ENCODE data around the gene SLX9. TPM values are rescaled to one million over a fixed set of nuclear protein-coding genes. Genes with fewer than 3 reads are reported as not detected.

Gene SLX9
- total and polyA plus RNA-seq, 8 donors, result 5.4 to 83.4 (median 19.3) TPM

DNA sequence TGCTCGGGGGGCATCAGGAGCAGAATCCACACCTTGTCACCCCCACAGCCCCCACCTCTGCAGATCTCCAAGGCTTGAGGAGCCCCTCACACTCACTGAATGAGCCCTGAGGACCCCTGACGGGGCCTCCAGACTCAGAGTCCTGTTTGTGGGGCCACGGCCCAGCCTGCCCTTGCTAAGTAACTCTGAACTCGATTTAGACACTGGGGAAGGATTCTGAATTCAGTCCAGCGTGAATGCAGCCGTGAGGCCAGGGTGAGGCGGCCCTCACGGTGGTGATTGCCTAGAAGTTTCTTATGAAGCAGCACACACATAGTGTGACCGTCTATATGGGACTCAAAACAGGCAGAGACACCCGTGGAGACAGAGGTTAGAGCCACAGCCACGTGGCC, 75.6 kb downstream of the SLX9 start:
- Histone ChIP-seq H3K9me3 (no peaks in the 10 kb centered on the region), H3K27ac (peak overlapping the region in 1 of 5 donors; percentile 7), H3K4me1 (peaks cover 14 to 37% (median 28%) of the 10 kb centered on the region in 4 donors), H3K27me3 (peaks cover 0 to 96% (median 36%) of the 10 kb centered on the region in 3 donors), H3K4me3 (no peak overlapping the region), H3K36me3 (no peaks in the 10 kb centered on the region)
- 65 to 79% (median 72%) methylated on average over 10 to 11 of the region's 11 CpGs for WGBS, 5 donors
- intact Hi-C loops (cut with DNase I; ENCODE audit: low total_unique reads), result no loop called here
- TF ChIP-seq POLR2AphosphoS5 (IDR thresholded peaks at IDR 0.05) (no peak), POLR2A (IDR thresholded peaks at IDR 0.05) (no peak), EP300 (IDR thresholded peaks at IDR 0.05) (no peak)
- TF ChIP-seq, protein P1, sequence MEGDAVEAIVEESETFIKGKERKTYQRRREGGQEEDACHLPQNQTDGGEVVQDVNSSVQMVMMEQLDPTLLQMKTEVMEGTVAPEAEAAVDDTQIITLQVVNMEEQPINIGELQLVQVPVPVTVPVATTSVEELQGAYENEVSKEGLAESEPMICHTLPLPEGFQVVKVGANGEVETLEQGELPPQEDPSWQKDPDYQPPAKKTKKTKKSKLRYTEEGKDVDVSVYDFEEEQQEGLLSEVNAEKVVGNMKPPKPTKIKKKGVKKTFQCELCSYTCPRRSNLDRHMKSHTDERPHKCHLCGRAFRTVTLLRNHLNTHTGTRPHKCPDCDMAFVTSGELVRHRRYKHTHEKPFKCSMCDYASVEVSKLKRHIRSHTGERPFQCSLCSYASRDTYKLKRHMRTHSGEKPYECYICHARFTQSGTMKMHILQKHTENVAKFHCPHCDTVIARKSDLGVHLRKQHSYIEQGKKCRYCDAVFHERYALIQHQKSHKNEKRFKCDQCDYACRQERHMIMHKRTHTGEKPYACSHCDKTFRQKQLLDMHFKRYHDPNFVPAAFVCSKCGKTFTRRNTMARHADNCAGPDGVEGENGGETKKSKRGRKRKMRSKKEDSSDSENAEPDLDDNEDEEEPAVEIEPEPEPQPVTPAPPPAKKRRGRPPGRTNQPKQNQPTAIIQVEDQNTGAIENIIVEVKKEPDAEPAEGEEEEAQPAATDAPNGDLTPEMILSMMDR (IDR thresholded peaks at IDR 0.05), result no peak
- no peak for DNase-seq

DNA sequence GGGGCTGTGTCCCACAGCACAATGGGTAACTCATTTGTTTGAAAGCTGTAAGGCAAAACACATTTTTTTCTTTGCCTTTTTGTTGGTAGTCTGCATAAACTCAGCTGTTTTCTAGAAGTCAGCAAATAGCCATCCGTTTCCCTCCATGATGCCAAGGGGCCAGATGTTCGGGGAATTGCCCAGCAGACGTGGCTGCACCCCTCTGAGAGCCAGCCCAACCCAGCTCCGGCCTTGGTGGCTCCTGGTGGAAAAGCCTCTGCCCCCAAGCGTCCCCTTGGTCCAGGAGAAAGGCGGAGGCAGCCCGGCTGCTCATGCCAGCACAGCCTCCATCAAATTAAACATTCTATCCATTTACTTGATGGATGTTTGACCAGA, 76.2 kb downstream of the SLX9 start:
- Histone ChIP-seq H3K4me1 (peaks cover 14 to 37% (median 28%) of the 10 kb centered on the region in 4 donors), H3K9me3 (no peaks in the 10 kb centered on the region), H3K27ac (peak overlapping the region in 2 of 5 donors; percentile 8 to 49), H3K4me3 (no peak overlapping the region), H3K27me3 (peaks cover 0 to 94% (median 36%) of the 10 kb centered on the region in 3 donors), H3K36me3 (no peaks in the 10 kb centered on the region)
- peak in 1 of 2 donors; percentile 31 for DNase-seq
- WGBS, 5 donors, result 56 to 82% (median 68%) methylated on average over 7 of the region's 7 CpGs
- intact Hi-C loops (cut with DNase I; ENCODE audit: low total_unique reads), result no loop called here
- TF ChIP-seq POLR2AphosphoS5 (IDR thresholded peaks at IDR 0.05), result no peak
- TF ChIP-seq, protein P1 (IDR thresholded peaks at IDR 0.05), result no peak
- no peak for TF ChIP-seq EP300 (IDR thresholded peaks at IDR 0.05)
- TF ChIP-seq POLR2A (IDR thresholded peaks at IDR 0.05), result no peak

DNA sequence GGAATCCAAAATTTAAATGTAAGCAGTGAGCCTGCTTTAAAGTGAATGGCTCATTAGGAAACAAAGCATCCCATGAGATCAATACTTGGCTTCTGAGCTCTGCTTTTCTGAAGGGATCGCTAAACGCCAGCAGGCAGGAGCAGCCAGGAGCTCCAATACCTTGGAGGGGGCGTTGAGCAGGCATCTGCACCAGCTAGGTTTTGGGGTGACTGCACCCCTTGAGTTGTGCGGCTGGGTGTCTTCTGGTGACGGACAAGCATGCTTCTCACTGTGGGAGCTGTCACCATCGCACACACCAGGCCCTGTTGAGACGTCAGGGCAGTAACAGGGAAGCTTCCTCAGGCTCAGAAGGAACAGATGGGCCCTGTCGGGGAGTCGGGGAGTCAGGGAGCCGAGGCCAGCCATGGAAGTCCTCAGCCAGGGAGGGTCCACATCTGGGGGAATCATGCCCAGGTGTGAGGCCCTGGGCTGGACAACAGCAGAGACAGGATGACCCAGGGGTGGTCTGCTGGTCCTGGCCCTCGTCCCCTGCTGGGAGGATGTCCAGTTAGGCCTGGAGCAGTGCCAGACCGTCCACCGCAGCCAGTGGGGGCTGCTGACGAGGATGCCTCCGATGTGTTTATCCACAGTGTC, 76.7 kb downstream of the SLX9 start:
- Histone ChIP-seq H3K27ac (peak overlapping the region in 3 of 5 donors; percentile 8 to 49 (median 14)), H3K4me3 (no peak overlapping the region), H3K27me3 (peaks cover 0 to 91% (median 36%) of the 10 kb centered on the region in 3 donors), H3K4me1 (peaks cover 14 to 37% (median 28%) of the 10 kb centered on the region in 4 donors), H3K9me3 (no peaks in the 10 kb centered on the region), H3K36me3 (no peaks in the 10 kb centered on the region)
- intact Hi-C loops (cut with DNase I; ENCODE audit: low total_unique reads), result no loop called here
- TF ChIP-seq POLR2A (IDR thresholded peaks at IDR 0.05), result no peak
- no peak for TF ChIP-seq POLR2AphosphoS5 (IDR thresholded peaks at IDR 0.05)
- TF ChIP-seq, protein P1 (IDR thresholded peaks at IDR 0.05), result no peak
- TF ChIP-seq EP300 (IDR thresholded peaks at IDR 0.05), result no peak
- DNase-seq, result peak in 1 of 2 donors; percentile 48
- 57 to 71% (median 68%) methylated on average over 10 to 15 of the region's 15 CpGs for WGBS, 5 donors

- no peak for DNase-seq
- intact Hi-C loops (cut with DNase I; ENCODE audit: low total_unique reads), result no loop called here
These were observed 77.5 kb downstream of the SLX9 start for GRCh38 chr21:45017039-45017960.

More at GRCh38 chr21:45017039-45017960, 77.5 kb downstream of the SLX9 start:
- H3K4me3 ChIP-seq, result no peak overlapping the region
- H3K27me3 ChIP-seq, result peaks cover 0 to 83% (median 31%) of the 10 kb centered on the region in 3 donors
- WGBS, 5 donors, result 84 to 87% (median 85%) methylated on average over 15 of the region's 15 CpGs
- no peaks in the 10 kb centered on the region for H3K36me3 ChIP-seq
- H3K4me1 ChIP-seq, result peaks cover 14 to 35% (median 22%) of the 10 kb centered on the region in 4 donors
- peak overlapping the region in 3 of 5 donors; percentile 8 to 84 (median 14) for H3K27ac ChIP-seq
- no peaks in the 10 kb centered on the region for H3K9me3 ChIP-seq
- TF ChIP-seq POLR2AphosphoS5 (IDR thresholded peaks at IDR 0.05), result no peak
- TF ChIP-seq EP300 (IDR thresholded peaks at IDR 0.05), result no peak
- no peak for TF ChIP-seq POLR2A (IDR thresholded peaks at IDR 0.05)

All from stomach (tissue), 9 donors.